WTC11 (cell line): ENCODE measurements around the gene ACAT2. TPM values are rescaled to one million over a fixed set of nuclear protein-coding genes. Genes with fewer than 3 reads are reported as not detected.

Experiments
- ATAC-seq: fragments of 200-7000 bp; cut with Tn5 transposase; 2 replicates; pipeline ENCODE4 v1.10.0; 2021; ENCODE audit warnings: mild to moderate bottlenecking, moderate library complexity
- CTCF ChIA-PET: fragments of 300-600 bp; sonication (Branson Sonifier 250); formaldehyde crosslinking; loops from one replicate; lab custom pipeline; 2021; ENCODE audit warnings: antibody characterized with exemption; lab: Charles Lee
- POLR2A ChIA-PET: fragments of 350-600 bp; sonication (Branson Sonifier 250); formaldehyde crosslinking; loops from one replicate; lab custom pipeline; 2021; ENCODE audit warnings: antibody characterized with exemption; lab: Charles Lee
- DNase-seq: peaks from one replicate; pipeline ENCODE4 v3.0.0; 2021; ENCODE audit warnings: low spot score
- H3K27ac Mint-ChIP-seq: 2 replicates; pipeline ENCODE4 v1.8.0; 2021; ENCODE audit warnings: mixed read lengths
- H3K27me3 Mint-ChIP-seq: 2 replicates; pipeline ENCODE4 v1.8.0; 2021; ENCODE audit warnings: low read depth, mild to moderate bottlenecking, moderate library complexity, mixed read lengths
- H3K36me3 Mint-ChIP-seq: 2 replicates; pipeline ENCODE4 v1.8.0; 2021; ENCODE audit warnings: mixed read lengths
- H3K4me1 Mint-ChIP-seq: 2 replicates; pipeline ENCODE4 v1.8.0; 2022; ENCODE audit warnings: mixed read lengths
- H3K4me3 Mint-ChIP-seq: 2 replicates; pipeline ENCODE4 v1.8.0; 2021; ENCODE audit warnings: mild to moderate bottlenecking, moderate library complexity, mixed read lengths
- H3K9me3 Mint-ChIP-seq: 2 replicates; pipeline ENCODE4 v1.8.0; 2021; ENCODE audit warnings: mixed read lengths
- ATF1 ChIP-seq: sonication (generic); formaldehyde crosslinking; IDR thresholded peaks from 2 replicates; pipeline ENCODE4 v1.8.1; 2023; ENCODE audit warnings: mild to moderate bottlenecking, moderate library complexity, missing genetic modification reagents
- ELF4 ChIP-seq: sonication (generic); formaldehyde crosslinking; IDR thresholded peaks from 2 replicates; pipeline ENCODE4 v1.8.1; 2022; ENCODE audit warnings: low read depth, mild to moderate bottlenecking, moderate library complexity, missing genetic modification reagents
- FOXP1 ChIP-seq: sonication (generic); formaldehyde crosslinking; IDR thresholded peaks from 2 replicates; pipeline ENCODE4 v1.8.0; 2022; ENCODE audit warnings: missing genetic modification reagents, mild to moderate bottlenecking, moderate library complexity, borderline replicate concordance
- GABPB1 ChIP-seq: sonication (generic); formaldehyde crosslinking; IDR thresholded peaks from 2 replicates; pipeline ENCODE4 v1.8.1; 2023; ENCODE audit warnings: mild to moderate bottlenecking, missing genetic modification reagents
- IRF2 ChIP-seq: sonication (generic); formaldehyde crosslinking; IDR thresholded peaks from 2 replicates; pipeline ENCODE4 v1.8.0; 2022; ENCODE audit warnings: low read depth, missing genetic modification reagents, borderline replicate concordance
- JAZF1 ChIP-seq: fragments of 250-450 bp; sonication (Bioruptor Pico); IDR thresholded peaks from 2 replicates; pipeline ENCODE4 v1.9.0; 2021; ENCODE audit warnings: moderate library complexity, mild to moderate bottlenecking, inconsistent platforms
- MXD4 ChIP-seq: fragments of 250-450 bp; sonication (Bioruptor Pico); IDR thresholded peaks from 2 replicates; pipeline ENCODE4 v1.8.0; 2021; ENCODE audit warnings: mild to moderate bottlenecking, moderate library complexity, borderline replicate concordance
- SOX15 ChIP-seq: fragments of 250-450 bp; sonication (Bioruptor Pico); IDR thresholded peaks from 2 replicates; pipeline ENCODE4 v1.9.0; 2021; ENCODE audit warnings: mild to moderate bottlenecking
- SP1 ChIP-seq: sonication (generic); formaldehyde crosslinking; conservative IDR thresholded peaks from 2 replicates; pipeline ENCODE4 v1.8.1; 2022; ENCODE audit warnings: missing genetic modification reagents
- ZNF317 ChIP-seq: sonication (generic); formaldehyde crosslinking; IDR thresholded peaks from 2 replicates; pipeline ENCODE4 v1.8.1; 2023; ENCODE audit warnings: low read depth, mild to moderate bottlenecking, moderate library complexity, missing genetic modification reagents, borderline replicate concordance
- total RNA-seq: library from RNA; stranded (reverse); gene quantifications from 3 replicates; pipeline ENCODE4 v1.2.3, GENCODE V29; 2021
- TF ChIP-seq, protein P1 (sequence below): sonication (generic); formaldehyde crosslinking; IDR thresholded peaks from 2 replicates; pipeline ENCODE4 v1.8.0; 2022; ENCODE audit warnings: mild to moderate bottlenecking, missing genetic modification reagents
- TF ChIP-seq, protein P2 (sequence below): fragments of 250-450 bp; sonication (Bioruptor Pico); IDR thresholded peaks from 2 replicates; pipeline ENCODE4 v1.9.0; 2021; ENCODE audit warnings: mild to moderate bottlenecking
- TF ChIP-seq, protein P3 (sequence below): sonication (generic); formaldehyde crosslinking; IDR thresholded peaks from 2 replicates; pipeline ENCODE4 v1.8.0; 2022; ENCODE audit warnings: mild to moderate bottlenecking, missing genetic modification reagents
- TF ChIP-seq, protein P4 (sequence below): fragments of 250-450 bp; sonication (Bioruptor Pico); conservative IDR thresholded peaks from 2 replicates; pipeline ENCODE4 v1.9.0; 2021; ENCODE audit warnings: mild to moderate bottlenecking
- TF ChIP-seq, protein P5 (sequence below): sonication (generic); formaldehyde crosslinking; IDR thresholded peaks from 2 replicates; pipeline ENCODE4 v1.8.1; 2022; ENCODE audit warnings: mild to moderate bottlenecking, moderate library complexity, missing genetic modification reagents
- TF ChIP-seq, protein P6 (sequence below): sonication (generic); formaldehyde crosslinking; conservative IDR thresholded peaks from 2 replicates; pipeline ENCODE4 v1.8.1; 2022; ENCODE audit warnings: mild to moderate bottlenecking, missing genetic modification reagents
- TF ChIP-seq, protein P7 (sequence below): sonication (generic); formaldehyde crosslinking; IDR thresholded peaks from 2 replicates; pipeline ENCODE4 v1.8.1; 2022; ENCODE audit warnings: low read depth, missing genetic modification reagents, borderline replicate concordance
- TF ChIP-seq, protein P8 (sequence below): sonication (generic); formaldehyde crosslinking; IDR thresholded peaks from 2 replicates; pipeline ENCODE4 v1.8.0; 2023; ENCODE audit warnings: missing genetic modification reagents
- TF ChIP-seq, protein P9 (sequence below): sonication (generic); formaldehyde crosslinking; IDR thresholded peaks from 2 replicates; pipeline ENCODE4 v1.8.1; 2023; ENCODE audit warnings: mild to moderate bottlenecking, missing genetic modification reagents, moderate library complexity
- TF ChIP-seq, protein P10 (sequence below): sonication (generic); formaldehyde crosslinking; IDR thresholded peaks from 2 replicates; pipeline ENCODE4 v1.8.1; 2023; ENCODE audit warnings: mild to moderate bottlenecking, missing genetic modification reagents

ACAT2 gene
- total RNA-seq, 1 experiment from 2014 or later, result 138 TPM

DNA sequence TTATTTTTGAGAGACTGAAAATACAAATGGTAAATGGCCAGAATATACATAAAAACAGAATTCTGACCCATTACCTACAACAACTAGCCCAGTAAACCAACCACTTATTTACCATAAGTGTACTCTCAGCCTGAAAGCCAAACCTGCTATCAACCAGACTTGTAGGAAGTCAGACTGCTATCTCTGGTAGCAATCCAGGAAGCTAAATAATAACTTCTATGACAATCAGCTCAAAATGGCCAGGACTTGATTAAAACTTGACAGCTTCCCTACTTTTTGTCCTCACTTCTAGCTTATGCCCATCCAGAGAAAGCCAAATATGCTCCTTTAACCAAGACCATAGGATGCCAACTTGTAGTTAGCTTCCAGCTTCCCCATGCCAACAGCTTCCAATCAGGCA lies 39.2 kb upstream of the ACAT2 start (continued):
- TF ChIP-seq JAZF1 (CRISPR knock-in tag) (no peak), SOX15 (CRISPR knock-in tag) (no peak), ATF1 (CRISPR knock-in tag) (no peak)
- TF ChIP-seq, protein P1, sequence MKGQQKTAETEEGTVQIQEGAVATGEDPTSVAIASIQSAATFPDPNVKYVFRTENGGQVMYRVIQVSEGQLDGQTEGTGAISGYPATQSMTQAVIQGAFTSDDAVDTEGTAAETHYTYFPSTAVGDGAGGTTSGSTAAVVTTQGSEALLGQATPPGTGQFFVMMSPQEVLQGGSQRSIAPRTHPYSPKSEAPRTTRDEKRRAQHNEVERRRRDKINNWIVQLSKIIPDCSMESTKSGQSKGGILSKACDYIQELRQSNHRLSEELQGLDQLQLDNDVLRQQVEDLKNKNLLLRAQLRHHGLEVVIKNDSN (CRISPR knock-in tag), result no peak
- TF ChIP-seq, protein P2, sequence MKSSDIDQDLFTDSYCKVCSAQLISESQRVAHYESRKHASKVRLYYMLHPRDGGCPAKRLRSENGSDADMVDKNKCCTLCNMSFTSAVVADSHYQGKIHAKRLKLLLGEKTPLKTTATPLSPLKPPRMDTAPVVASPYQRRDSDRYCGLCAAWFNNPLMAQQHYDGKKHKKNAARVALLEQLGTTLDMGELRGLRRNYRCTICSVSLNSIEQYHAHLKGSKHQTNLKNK (CRISPR knock-in tag), result no peak
- TF ChIP-seq, protein P3, sequence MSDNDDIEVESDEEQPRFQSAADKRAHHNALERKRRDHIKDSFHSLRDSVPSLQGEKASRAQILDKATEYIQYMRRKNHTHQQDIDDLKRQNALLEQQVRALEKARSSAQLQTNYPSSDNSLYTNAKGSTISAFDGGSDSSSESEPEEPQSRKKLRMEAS (CRISPR knock-in tag), result no peak

DNA sequence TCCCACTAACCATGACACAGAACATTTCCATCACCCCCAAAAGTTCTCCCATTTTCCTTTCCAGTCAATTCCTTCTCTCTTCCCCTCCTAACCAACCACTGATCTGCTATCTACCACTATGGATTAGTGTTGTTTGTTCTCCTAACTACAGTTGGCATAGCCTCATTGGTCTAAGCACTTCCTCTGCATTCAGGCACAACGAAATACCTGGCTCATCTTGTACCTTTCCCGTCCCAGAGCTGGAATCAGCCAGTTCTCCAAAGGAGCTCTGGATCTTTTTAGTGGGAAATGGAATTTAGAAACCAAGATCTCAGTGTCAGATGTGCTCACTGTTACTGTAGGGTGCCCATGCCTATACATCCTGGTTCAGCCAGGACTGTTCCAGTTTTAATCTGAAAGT lies 38.6 kb upstream of the ACAT2 start:
- peaks cover 8% of the 10 kb centered on the region for H3K36me3 Mint-ChIP-seq
- H3K4me3 Mint-ChIP-seq, result no peak overlapping the region
- H3K27ac Mint-ChIP-seq, result peak overlapping the region; percentile 86
- H3K4me1 Mint-ChIP-seq, result peaks cover 10% of the 10 kb centered on the region
- DNase-seq (no peak), ATAC-seq (no peak)
- TF ChIP-seq ELF4 (CRISPR knock-in tag) (no peak), SP1 (CRISPR knock-in tag) (no peak)
- H3K9me3 Mint-ChIP-seq, result no peaks in the 10 kb centered on the region; the same call in 1 of the 2 replicates
- ChIA-PET POLR2A (no interaction called here), CTCF (no interaction called here)
- no peaks in the 10 kb centered on the region for H3K27me3 Mint-ChIP-seq

DNA sequence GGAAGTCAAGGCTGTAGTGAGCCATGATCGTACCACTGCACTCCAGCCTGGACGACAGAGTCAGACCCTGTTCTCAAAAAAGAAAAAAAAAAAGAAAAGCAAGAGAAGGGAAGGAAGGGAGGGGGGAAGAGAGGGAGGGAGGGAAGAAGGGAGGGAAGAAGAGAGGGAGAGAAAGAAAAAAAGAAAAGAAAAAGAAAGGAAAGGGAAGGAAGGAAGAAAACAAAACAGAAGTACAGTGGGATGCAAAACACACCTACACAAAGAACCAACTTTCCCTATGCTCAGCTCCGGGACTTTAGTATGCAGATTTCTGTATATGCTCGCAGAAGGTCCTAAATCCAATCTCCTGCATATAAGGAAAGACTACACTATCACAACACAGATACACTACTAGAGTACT lies 37.1 kb upstream of the ACAT2 start:
- ChIA-PET POLR2A (no interaction called here), CTCF (interaction anchor here (0.7 kb wide), 1 partner anchor 260 kb away, joined by 5 read pairs; no protein-coding TSS in a partner anchor)

More for the DNA sequence above, 37.1 kb upstream of the ACAT2 start:
- TF ChIP-seq, protein P4, sequence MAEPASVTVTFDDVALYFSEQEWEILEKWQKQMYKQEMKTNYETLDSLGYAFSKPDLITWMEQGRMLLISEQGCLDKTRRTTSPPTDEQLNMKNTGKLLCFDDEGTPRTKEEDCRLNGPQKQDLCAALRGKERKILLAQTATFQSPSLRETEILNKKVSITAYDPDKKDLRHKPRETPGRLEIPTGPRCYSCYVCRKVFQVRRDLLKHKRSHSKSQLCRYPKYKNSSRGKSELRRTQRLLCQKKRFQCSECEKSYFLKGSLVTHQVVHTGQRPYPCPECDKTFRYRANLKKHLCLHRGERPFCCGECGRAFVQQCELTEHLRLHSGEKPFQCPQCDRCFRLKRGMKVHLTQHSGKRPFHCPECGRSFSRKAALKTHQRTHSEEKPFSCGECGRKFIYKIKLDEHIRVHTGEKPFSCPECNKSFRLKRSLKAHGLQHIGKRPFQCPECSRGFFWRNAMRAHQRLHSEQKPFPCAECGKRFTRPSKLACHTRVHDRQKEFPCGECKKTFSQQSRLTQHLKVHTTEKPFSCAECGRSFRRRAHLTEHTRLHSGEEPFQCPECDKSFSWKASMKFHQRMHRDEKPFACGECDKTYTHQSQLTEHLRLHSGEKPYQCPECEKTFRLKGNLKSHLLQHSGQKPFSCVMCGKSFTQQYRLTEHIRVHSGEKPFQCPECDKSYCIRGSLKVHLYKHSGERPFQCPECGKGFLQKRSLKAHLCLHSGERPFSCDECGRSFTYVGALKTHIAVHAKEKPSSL (CRISPR knock-in tag), result no peak
- TF ChIP-seq ZNF317 (CRISPR knock-in tag) (no peak), IRF2 (CRISPR knock-in tag) (no peak), GABPB1 (CRISPR knock-in tag) (no peak), SOX15 (CRISPR knock-in tag) (no peak), MXD4 (CRISPR knock-in tag) (no peak), ELF4 (CRISPR knock-in tag) (no peak), FOXP1 (no peak)
- TF ChIP-seq, protein P5, sequence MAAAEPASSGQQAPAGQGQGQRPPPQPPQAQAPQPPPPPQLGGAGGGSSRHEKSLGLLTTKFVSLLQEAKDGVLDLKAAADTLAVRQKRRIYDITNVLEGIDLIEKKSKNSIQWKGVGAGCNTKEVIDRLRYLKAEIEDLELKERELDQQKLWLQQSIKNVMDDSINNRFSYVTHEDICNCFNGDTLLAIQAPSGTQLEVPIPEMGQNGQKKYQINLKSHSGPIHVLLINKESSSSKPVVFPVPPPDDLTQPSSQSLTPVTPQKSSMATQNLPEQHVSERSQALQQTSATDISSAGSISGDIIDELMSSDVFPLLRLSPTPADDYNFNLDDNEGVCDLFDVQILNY, result no peak
- TF ChIP-seq, protein P6, sequence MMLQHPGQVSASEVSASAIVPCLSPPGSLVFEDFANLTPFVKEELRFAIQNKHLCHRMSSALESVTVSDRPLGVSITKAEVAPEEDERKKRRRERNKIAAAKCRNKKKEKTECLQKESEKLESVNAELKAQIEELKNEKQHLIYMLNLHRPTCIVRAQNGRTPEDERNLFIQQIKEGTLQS (CRISPR knock-in tag), result no peak
- TF ChIP-seq, protein P7, sequence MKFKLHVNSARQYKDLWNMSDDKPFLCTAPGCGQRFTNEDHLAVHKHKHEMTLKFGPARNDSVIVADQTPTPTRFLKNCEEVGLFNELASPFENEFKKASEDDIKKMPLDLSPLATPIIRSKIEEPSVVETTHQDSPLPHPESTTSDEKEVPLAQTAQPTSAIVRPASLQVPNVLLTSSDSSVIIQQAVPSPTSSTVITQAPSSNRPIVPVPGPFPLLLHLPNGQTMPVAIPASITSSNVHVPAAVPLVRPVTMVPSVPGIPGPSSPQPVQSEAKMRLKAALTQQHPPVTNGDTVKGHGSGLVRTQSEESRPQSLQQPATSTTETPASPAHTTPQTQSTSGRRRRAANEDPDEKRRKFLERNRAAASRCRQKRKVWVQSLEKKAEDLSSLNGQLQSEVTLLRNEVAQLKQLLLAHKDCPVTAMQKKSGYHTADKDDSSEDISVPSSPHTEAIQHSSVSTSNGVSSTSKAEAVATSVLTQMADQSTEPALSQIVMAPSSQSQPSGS (CRISPR knock-in tag), result no peak
- TF ChIP-seq, protein P8, sequence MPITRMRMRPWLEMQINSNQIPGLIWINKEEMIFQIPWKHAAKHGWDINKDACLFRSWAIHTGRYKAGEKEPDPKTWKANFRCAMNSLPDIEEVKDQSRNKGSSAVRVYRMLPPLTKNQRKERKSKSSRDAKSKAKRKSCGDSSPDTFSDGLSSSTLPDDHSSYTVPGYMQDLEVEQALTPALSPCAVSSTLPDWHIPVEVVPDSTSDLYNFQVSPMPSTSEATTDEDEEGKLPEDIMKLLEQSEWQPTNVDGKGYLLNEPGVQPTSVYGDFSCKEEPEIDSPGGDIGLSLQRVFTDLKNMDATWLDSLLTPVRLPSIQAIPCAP, result no peak
- TF ChIP-seq, protein P9, sequence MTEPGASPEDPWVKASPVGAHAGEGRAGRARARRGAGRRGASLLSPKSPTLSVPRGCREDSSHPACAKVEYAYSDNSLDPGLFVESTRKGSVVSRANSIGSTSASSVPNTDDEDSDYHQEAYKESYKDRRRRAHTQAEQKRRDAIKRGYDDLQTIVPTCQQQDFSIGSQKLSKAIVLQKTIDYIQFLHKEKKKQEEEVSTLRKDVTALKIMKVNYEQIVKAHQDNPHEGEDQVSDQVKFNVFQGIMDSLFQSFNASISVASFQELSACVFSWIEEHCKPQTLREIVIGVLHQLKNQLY, result no peak
- TF ChIP-seq, protein P10, sequence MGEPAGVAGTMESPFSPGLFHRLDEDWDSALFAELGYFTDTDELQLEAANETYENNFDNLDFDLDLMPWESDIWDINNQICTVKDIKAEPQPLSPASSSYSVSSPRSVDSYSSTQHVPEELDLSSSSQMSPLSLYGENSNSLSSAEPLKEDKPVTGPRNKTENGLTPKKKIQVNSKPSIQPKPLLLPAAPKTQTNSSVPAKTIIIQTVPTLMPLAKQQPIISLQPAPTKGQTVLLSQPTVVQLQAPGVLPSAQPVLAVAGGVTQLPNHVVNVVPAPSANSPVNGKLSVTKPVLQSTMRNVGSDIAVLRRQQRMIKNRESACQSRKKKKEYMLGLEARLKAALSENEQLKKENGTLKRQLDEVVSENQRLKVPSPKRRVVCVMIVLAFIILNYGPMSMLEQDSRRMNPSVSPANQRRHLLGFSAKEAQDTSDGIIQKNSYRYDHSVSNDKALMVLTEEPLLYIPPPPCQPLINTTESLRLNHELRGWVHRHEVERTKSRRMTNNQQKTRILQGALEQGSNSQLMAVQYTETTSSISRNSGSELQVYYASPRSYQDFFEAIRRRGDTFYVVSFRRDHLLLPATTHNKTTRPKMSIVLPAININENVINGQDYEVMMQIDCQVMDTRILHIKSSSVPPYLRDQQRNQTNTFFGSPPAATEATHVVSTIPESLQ (CRISPR knock-in tag), result no peak
- Mint-ChIP-seq H3K4me1 (peaks cover 21% of the 10 kb centered on the region), H3K36me3 (peaks cover 11% of the 10 kb centered on the region), H3K9me3 (no peaks in the 10 kb centered on the region; the same call in 1 of the 2 replicates), H3K27ac (no peak overlapping the region), H3K4me3 (peak overlapping the region; percentile 47), H3K27me3 (no peaks in the 10 kb centered on the region)
- ATAC-seq (no peak), DNase-seq (no peak)
